Measurements from ENCODE around the gene FHL1. TPM values are rescaled to one million over a fixed set of nuclear protein-coding genes. Genes with fewer than 3 reads are reported as not detected.
"Not testable (repeated sequence)": the region's sequence is repeated elsewhere in the genome, so short reads cannot be mapped to it uniquely, and the experiment has no call there.

Gene FHL1
- total RNA-seq, result 82.2 and 122 TPM in 2 replicates

GRCh38 chrX:136147315-136147901 is at the start of gene FHL1:
Gene FHL1, plus strand, starts transcription at chrX:136147533.
- peak; percentile 63 to 74 for DNase-seq (ENCODE audit: low read depth in 2 of 2)

- no peak for DNase-seq (ENCODE audit: low read depth in 2 of 2)
Observed at GRCh38 chrX:136097871-136098805, 49.2 kb upstream of the FHL1 start.

GRCh38 chrX:136104936-136105335 is 42.4 kb upstream of the FHL1 start:
- DNase-seq (ENCODE audit: low read depth in 2 of 2), result no peak

- DNase-seq (ENCODE audit: low read depth in 2 of 2), result no peak
Observed at GRCh38 chrX:136106920-136107528, 40.3 kb upstream of the FHL1 start.

GRCh38 chrX:136108905-136109304 is 38.4 kb upstream of the FHL1 start:
- DNase-seq (ENCODE audit: low read depth in 2 of 2), result not testable (repeated sequence)

- DNase-seq (ENCODE audit: low read depth in 2 of 2), result no peak
Observed at GRCh38 chrX:136112286-136112685, 35.0 kb upstream of the FHL1 start.

GRCh38 chrX:136112778-136113177 is 34.6 kb upstream of the FHL1 start:
- DNase-seq (ENCODE audit: low read depth in 2 of 2), result no peak

- no peak for DNase-seq (ENCODE audit: low read depth in 2 of 2)
Observed at GRCh38 chrX:136115126-136115903, 32.0 kb upstream of the FHL1 start.

- DNase-seq (ENCODE audit: low read depth in 2 of 2), result no peak
Observed at GRCh38 chrX:136115904-136116297, 31.4 kb upstream of the FHL1 start.

- no peak for DNase-seq (ENCODE audit: low read depth in 2 of 2)
Observed at GRCh38 chrX:136121788-136122187, 25.5 kb upstream of the FHL1 start.

- no peak for DNase-seq (ENCODE audit: low read depth in 2 of 2)
Observed at GRCh38 chrX:136122207-136122606, 25.1 kb upstream of the FHL1 start.

- no peak for DNase-seq (ENCODE audit: low read depth in 2 of 2)
Observed at GRCh38 chrX:136125106-136125505, 22.2 kb upstream of the FHL1 start.

- no peak for DNase-seq (ENCODE audit: low read depth in 2 of 2)
Observed at GRCh38 chrX:136126371-136126770, 21.0 kb upstream of the FHL1 start.

GRCh38 chrX:136126872-136127406 is 20.4 kb upstream of the FHL1 start:
- peak in 1 of 2 donors; percentile 49 for DNase-seq (ENCODE audit: low read depth in 2 of 2)

- DNase-seq (ENCODE audit: low read depth in 2 of 2), result no peak
Observed at GRCh38 chrX:136128743-136129142, 18.6 kb upstream of the FHL1 start.

- peak; percentile 65 to 86 for DNase-seq (ENCODE audit: low read depth in 2 of 2)
Observed at GRCh38 chrX:136130931-136131833, 16.2 kb upstream of the FHL1 start.

- DNase-seq (ENCODE audit: low read depth in 2 of 2), result no peak
Observed at GRCh38 chrX:136138939-136139338, 8.4 kb upstream of the FHL1 start.

GRCh38 chrX:136141569-136141968 is 5.8 kb upstream of the FHL1 start:
- no peak for DNase-seq (ENCODE audit: low read depth in 2 of 2)

GRCh38 chrX:136142592-136142991 is 4.7 kb upstream of the FHL1 start:
- no peak for DNase-seq (ENCODE audit: low read depth in 2 of 2)

GRCh38 chrX:136143711-136144110 is 3.6 kb upstream of the FHL1 start:
- DNase-seq (ENCODE audit: low read depth in 2 of 2), result peak; percentile 12 to 48

Measured in lung microvascular endothelial cell (primary cell).